ENCODE measurements around the gene IRX6.

- TF ChIP-seq, protein P1, sequence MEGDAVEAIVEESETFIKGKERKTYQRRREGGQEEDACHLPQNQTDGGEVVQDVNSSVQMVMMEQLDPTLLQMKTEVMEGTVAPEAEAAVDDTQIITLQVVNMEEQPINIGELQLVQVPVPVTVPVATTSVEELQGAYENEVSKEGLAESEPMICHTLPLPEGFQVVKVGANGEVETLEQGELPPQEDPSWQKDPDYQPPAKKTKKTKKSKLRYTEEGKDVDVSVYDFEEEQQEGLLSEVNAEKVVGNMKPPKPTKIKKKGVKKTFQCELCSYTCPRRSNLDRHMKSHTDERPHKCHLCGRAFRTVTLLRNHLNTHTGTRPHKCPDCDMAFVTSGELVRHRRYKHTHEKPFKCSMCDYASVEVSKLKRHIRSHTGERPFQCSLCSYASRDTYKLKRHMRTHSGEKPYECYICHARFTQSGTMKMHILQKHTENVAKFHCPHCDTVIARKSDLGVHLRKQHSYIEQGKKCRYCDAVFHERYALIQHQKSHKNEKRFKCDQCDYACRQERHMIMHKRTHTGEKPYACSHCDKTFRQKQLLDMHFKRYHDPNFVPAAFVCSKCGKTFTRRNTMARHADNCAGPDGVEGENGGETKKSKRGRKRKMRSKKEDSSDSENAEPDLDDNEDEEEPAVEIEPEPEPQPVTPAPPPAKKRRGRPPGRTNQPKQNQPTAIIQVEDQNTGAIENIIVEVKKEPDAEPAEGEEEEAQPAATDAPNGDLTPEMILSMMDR (IDR thresholded peaks at IDR 0.05): no peak
- TF ChIP-seq POLR2AphosphoS5 (IDR thresholded peaks at IDR 0.05) (no peak), EP300 (IDR thresholded peaks at IDR 0.05) (no peak)
Measured at GRCh38 chr16:55283812-55284717, 39.9 kb upstream of the IRX6 start.

Measured in stomach (tissue), 4 donors.